COR-L47 (cell line): ENCODE data around the gene APH1A.
"Not testable (repeated sequence)": the region's sequence is repeated elsewhere in the genome, so short reads cannot be mapped to it uniquely, and the experiment has no call there.

Experiments used
- DNase-seq: peaks from one replicate; lab custom pipeline; 2025; lab: John Stamatoyannopoulos, UW

The APH1A gene

GRCh38 chr1:150233359-150234308 lies 35.2 kb downstream of the APH1A start:
- DNase-seq, result no peak

DNA sequence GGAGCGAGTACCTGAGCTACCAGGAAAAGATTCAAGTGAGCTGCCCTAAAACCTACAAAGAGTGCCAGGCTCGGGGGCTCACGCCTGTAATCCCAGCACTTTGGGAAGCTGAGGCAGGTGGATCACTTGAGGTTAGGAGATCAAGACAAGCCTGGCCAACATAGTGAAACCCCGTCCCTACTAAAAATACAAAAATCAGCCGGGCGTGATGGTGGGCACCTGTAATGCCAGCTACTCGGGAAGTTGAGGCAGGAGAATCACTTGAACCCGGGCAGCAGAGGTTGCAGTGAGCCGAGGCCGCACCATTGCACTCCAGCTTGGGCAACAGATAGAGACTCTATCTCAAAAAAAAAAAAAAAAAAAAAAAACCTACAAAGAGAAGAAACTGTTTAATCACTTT lies 35.9 kb downstream of the APH1A start:
- not testable (repeated sequence) for DNase-seq

- DNase-seq, result not testable (repeated sequence)
Observed at GRCh38 chr1:150228246-150228645, 40.6 kb downstream of the APH1A start.

GRCh38 chr1:150227228-150227627 lies 41.6 kb downstream of the APH1A start:
- no peak for DNase-seq

DNA sequence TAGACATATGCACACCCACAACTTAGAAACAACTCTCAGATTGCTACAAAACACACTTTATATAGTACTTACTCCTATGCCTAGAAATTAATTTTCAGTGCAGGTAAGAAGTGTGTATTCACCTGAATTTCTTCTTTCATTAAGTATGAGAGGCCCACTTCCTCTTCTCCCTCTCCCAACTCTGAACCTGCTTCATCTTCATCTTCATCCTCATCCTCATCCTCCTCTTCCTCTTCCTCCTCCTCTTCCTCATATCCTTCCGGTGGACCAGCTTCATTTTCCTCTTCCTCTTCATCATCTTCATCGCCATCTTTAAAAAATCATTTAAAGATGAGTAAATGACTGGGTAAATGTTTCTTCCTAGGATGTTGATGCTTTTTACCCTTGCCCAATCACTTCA lies 42.3 kb downstream of the APH1A start:
- no peak for DNase-seq

DNA sequence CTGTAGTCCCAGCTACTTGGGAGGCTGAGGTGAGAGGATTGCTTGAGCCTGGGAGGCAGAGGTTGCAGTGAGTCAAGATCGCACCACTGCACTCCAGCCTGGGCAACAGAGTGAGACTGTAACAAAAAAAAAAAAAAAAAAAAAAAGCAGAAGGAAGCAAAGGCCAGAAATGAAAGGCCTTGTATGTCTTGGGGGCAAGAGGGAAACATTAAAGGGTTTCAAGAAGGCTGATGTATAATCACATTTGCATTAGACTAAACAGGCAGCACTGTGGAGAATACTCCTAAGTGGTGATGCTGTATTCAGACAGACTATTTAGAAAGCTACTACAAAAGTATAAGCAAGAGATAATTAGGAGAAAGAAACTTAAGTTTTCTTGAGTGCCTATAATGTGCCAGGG lies 43.3 kb downstream of the APH1A start:
- no peak for DNase-seq

DNA sequence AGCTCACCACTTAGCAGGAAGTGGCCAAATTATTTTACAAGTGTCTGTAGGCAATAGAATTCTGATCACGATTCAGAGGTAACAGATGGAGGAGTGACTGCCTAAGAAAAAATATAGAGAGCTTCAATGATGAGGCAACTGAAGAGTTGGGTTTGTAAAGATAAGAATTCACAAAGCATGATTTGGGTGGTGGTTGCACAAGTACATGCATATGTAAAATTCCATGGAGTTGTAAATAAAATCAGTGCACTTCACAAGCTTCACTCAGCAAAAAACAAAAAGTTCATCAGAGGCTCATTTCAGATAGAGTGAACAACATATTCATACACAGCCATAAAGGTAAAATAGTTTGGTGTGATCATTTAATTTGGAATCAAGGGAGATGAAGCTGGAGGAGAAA lies 43.8 kb downstream of the APH1A start:
- DNase-seq, result no peak

DNA sequence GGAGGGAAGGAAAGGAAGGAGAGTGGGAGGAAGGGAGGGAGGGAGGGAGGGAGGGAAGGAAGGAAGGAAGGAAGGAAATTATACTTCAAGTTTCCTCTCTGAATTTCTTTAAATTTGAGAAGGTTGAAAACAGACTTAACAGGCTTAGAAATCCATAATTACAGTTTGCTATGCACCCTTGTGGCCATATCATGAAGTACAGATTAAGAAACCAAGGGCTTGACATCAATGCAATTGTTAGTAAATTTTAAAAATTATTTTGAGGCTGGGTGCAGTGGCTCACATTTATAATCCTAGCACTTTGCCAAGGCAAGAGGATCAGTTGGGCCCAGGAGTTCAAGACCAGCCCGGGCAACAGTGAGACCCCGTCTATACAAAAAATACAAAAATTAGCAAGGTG lies 47.3 kb downstream of the APH1A start:
- no peak for DNase-seq

- DNase-seq, result not testable (repeated sequence)
Observed at GRCh38 chr1:150215855-150216254, 53.0 kb downstream of the APH1A start.
